NCI-H526 treated with DMSO at 0.1 percent for 48 hours (cell line): ENCODE data around the gene KATNB1.
"Not testable (repeated sequence)": the region's sequence is repeated elsewhere in the genome, so short reads cannot be mapped to it uniquely, and the experiment has no call there.

ENCODE experiments used
- DNase-seq: peaks from one replicate; lab custom pipeline; 2025; lab: John Stamatoyannopoulos, UW

The KATNB1 gene

GRCh38 chr16:57725151-57725550 is 10.4 kb upstream of the KATNB1 start:
- DNase-seq = no peak

DNA sequence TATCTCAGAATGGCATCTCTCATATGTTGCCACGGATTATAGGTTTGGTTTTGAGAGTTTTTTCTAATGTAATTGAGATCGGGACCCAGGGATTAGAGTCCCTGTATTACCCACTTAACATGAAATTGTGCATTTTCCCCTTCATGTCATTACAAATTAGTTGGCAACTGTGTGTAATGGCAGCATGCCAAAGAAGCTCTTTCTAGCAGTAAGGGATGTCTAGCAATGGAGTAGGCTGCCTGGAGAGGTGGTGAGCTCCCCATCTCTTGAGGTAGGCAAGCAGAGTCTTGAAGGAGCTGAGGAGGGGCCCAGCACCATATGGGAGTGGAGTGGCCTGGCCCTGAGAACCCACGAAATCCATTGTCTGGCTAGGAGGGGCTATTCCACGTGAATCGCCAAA is 10.0 kb upstream of the KATNB1 start:
- no peak for DNase-seq

GRCh38 chr16:57725976-57726375 is 9.6 kb upstream of the KATNB1 start:
- DNase-seq = no peak

DNA sequence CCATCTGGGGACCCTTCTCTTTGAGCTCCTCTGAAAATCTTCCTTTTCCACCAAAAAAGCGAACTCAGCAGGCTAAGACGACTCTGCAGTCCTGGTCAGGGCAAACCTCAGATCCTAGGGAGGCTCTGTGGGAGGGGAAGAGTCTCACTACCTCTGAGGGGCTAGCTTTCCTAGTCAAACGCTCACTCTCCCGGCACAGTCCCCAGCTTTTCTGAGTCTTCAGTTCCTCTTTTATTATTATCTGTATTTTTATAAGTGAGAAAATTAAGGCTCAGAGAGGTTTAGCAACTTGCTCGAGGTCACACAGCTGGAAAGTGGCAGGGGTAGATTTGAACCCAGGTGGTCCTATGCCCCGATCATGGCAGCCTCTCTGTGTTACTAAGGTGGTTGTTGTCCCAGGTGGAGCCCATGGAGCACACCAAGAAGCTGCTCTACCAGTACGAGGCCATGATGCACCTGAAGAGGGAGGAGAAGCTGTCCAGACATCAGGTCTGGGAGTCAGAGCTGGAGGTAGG is 9.1 kb upstream of the KATNB1 start:
- no peak for DNase-seq

DNA sequence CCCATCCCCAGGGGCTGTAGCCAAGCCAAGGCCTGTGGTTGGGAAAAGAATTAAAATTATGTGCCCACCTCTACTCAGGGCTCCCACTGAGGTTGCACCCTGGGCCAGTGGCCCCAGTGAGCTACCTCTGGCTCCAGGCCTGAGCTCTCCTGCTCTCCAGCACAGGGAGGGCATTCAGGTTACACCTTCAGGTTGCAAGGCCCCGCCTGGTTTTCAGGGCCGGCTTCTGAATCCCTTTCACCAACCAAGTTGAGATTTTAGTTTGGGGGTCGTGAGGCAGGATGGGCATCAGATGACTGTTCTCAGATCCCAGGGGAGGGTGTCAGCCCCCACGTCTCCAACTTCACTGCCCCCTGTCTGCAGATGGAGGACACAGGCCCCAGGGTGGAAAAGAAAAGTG is 8.0 kb upstream of the KATNB1 start:
- DNase-seq = no peak

- DNase-seq = no peak
Measured at GRCh38 chr16:57728336-57729181, 7.0 kb upstream of the KATNB1 start.

- no peak for DNase-seq
Measured at GRCh38 chr16:57729182-57729484, 6.4 kb upstream of the KATNB1 start.

DNA sequence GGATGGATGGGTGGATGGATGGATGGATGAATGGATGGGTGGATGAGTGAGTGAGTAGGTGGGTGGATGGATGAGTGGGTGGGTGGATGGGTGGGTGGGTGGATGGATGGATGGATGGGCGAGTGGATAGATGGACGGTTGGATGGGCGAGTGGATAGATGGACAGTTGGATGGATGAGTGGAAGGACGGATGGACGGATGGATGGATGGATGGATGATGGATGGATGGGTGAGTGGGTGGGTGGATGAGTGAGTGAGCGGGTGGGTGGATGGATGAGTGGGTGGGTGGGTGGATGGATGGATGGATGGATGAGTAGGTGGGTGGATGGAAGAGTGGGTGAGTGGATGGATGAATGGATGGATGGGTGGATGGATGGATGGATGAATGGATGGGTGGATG is 5.7 kb upstream of the KATNB1 start:
- DNase-seq = not testable (repeated sequence)

DNA sequence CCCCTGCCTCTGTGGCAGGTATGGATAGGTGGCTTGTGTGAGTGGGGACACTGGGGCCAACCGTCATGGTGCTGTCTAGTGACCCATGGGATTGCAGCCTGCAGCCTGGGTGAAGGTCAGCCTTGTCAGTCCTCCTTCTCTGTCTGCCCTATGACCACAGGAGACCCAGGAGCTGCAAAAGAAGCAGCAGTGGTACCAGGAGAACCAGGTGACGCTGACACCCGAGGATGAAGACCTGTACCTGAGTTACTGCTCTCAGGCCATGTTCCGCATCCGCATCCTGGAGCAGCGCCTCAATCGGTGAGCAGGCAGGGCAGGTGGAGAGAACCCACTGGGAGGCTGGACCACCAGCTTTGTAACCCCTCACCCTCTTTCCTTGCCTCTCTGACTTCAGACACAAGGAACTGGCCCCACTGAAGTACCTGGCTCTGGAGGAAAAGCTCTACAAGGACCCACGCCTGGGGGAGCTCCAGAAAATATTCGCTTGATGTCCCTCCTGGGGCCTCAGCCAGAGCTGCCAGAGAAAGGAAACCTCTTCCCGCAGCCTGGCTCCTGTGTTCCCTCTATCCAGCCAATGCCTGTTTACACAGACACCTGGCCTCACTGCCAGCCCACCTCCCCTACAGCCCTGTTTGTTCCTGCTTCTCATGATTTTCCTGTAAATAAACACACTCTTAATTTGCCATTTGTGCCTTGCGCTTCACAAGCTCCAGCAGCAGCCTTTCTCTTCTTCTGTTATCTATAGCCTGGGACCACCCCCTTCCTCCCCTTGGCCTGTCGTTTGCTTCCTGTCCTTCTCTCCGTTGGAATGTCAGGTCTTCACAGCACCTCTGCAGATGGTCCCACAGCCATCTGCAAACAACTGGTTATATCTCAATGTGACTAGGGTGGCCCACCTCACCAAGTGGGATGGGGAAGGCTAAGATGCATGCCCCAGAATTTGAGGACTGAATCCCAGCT is 4.5 kb upstream of the KATNB1 start:
- DNase-seq = no peak

DNA sequence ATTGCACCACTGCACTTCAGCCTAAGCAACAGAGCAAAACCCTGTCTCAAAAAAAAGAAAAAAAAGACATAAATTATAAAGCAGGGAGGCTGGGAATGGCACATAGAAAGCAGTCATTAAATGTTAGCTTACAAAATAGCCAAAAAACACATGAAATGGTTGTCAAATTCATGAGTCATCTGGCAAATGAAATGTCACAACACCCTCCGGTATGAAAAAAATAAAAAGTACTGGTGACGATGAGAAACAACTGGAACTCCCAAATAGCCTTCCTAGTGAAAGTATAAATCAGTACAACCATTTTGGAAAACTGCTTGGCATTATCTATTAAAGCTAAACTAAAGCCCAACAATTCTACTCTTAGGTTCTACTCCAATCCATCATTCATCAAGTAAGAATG is 3.5 kb upstream of the KATNB1 start:
- DNase-seq = no peak

GRCh38 chr16:57732714-57733113 is 2.9 kb upstream of the KATNB1 start:
- DNase-seq = no peak

- no peak for DNase-seq
Measured at GRCh38 chr16:57734308-57734924, 1.2 kb upstream of the KATNB1 start.

DNA sequence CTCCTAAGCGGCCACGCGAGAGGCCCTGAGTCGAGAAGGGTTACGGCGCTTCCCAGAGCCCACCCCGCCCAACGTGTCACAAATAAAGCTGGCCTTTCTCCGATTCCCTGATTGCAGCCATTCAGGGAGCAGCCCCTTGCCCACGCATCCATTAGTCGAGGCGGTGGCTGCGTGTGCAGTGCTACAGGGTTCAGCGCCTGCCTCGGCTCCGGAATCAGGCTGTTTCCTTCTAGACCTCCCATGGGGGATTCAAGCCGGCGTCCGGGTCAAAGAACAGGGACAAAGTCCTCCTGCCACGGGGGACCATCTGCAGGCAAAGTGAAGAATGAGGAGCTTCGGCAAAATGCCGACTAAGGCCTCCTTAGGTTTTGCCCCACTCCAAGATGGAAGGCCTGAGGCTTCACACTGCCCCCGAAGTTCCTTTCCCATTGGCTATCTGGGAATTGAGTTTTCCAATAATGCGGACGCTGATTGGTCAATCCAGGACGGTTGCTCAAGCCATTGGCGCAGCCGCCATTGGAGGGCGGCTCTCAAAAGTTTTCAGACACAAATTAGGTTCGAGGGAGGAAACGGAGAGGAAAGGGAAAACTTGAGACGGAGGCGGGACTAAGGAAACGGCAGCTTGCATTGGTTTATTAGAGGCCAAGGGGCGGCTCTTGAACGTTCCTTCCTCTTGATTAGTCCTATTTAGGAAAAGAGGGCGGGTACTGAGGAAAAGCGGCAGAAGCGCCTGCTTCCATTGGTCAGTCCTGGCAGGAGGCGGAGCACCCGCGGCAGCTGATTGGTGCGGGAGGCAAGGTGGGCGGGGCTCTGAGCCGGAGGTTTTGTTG is 430 bp upstream of the KATNB1 start:
- peak; percentile 96 for DNase-seq

DNA sequence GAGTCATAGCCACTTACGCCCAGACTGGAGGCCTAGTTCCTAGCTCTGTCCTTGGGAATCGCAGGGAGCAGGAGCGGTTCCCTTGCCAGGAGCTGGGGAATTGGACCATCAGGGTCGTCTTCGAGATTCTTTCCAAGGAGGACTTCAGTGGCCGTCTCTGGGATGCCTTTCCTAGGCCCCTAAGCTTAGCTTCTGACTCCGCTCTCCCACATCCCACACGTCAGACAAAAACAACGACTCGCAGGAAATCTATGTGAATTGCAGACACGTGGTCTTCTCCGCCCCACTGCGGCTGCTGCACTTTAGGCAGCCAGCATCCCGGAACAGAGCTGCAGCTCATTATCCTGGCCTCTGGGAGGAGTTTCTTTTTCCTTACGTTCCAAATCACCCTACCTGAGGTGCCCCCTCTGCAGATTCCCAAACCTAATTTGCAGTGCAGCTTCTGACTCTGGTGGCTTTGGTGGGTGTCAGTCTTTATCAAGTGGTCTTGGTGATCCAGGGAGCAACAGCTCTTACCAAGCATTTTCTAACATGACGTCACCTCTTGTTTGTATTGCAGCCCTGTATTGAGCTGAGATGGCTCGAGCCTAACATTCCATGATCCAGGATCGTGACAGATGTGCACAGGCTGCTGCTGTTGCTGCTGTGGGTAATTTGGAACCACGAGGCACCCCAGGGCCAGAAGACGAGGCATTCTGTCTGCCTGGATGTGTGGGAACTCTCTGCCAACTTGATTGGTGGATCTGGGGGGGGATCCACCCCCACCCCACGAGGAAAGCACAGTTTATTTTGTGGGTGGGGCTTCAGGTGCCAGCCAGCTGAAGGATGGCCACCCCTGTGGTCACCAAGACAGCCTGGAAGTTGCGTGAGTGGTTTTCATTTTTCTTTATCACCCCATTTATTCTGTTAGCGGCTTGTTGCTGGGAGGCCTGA is 1.1 kb downstream of the KATNB1 start:
- DNase-seq = no peak

DNA sequence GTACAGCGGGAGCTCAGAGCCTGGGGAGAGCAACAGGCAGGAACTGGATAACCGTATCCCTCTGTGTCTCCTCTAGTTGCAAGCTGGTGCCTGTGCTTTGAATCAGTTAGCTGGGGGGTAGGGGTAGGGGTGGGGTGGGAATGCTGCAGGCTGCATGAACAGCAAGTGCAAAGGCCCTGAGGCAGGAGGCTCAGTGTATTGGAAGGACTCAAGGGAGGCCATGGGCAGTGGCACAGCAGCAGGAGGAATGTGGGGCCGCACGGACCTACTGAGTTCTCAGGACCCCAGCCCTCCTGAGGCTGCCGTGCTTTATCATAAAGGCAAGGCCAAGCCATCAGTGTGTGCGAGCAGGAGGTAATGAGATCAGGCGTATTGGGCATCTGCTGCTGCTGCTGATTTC is 3.3 kb downstream of the KATNB1 start:
- no peak for DNase-seq

- no peak for DNase-seq
Measured at GRCh38 chr16:57739756-57740422, 4.3 kb downstream of the KATNB1 start.

DNA sequence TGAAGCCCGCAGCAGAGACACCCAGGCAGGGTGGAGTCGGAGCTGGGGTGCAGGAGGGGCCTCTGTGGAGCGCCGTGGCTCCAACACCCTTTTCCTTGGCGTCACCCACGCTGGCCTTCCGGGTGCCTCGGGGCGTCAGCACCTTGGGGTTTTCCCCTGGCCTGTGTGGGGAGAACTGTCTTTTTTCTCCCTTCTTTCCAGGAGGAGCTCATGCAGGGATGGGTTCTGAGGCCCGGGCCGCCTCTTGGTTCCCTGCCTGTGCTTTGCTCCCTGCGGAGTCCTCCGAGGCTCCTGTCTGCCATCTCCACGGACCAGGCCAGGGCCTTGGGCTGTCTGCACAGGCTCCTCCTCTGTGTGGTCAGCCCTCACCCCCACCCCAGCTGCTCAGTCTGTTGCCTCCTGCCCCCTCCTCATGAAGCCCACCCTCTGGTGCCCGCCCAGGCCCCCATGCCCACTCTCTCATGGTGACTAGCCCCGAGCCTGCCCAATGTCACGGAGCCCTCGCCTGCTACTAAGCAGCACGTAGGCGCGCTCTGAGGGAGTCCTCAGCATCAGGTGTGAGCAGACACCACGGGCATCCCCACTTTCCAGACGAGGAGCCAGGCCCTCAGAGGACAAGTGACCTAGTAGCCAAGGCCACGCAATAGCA is 5.0 kb downstream of the KATNB1 start:
- DNase-seq = no peak

GRCh38 chr16:57741660-57742191 is 6.2 kb downstream of the KATNB1 start:
- DNase-seq = no peak

- peak; percentile 4 for DNase-seq
Measured at GRCh38 chr16:57742543-57742942, 7.0 kb downstream of the KATNB1 start.
